Suprapubic skin (tissue), 4 donors: ENCODE data around the gene IDI2. TPM values are rescaled to one million over a fixed set of nuclear protein-coding genes. Genes with fewer than 3 reads are reported as not detected.

Experiments
- DNase-seq, 2 donors: peaks; one replicate each; pipeline ENCODE4 v3.0.0-alpha.2; 2019; ENCODE audit warnings: low spot score in 2 of 2
- H3K27ac ChIP-seq: fragments of 200-600 bp; sonication (generic); one replicate; pipeline ENCODE4 v1.5.1; 2019
- H3K27me3 ChIP-seq: fragments of 200-600 bp; sonication (generic); one replicate; pipeline ENCODE4 v1.5.1; 2019
- H3K36me3 ChIP-seq: fragments of 200-600 bp; sonication (generic); one replicate; pipeline ENCODE4 v1.5.1; 2019
- H3K4me1 ChIP-seq: fragments of 200-600 bp; sonication (generic); one replicate; pipeline ENCODE4 v1.5.1; 2019
- H3K4me3 ChIP-seq: fragments of 200-600 bp; sonication (generic); one replicate; pipeline ENCODE4 v1.5.1; 2019; ENCODE audit warnings: mild to moderate bottlenecking
- H3K9me3 ChIP-seq: fragments of 200-600 bp; sonication (generic); one replicate; pipeline ENCODE4 v1.5.1; 2019
- EP300 ChIP-seq: sonication (generic); formaldehyde crosslinking; IDR thresholded peaks from one replicate; pipeline ENCODE4 v1.6.1; 2017; ENCODE audit warnings: antibody characterized with exemption
- POLR2A ChIP-seq, 2 donors: fragments of 450-650 bp; IDR thresholded peaks; one replicate each; pipeline ENCODE4 v1.6.1; 2017; ENCODE audit warnings: antibody characterized with exemption in 2 of 2, mild to moderate bottlenecking in 2 of 2, moderate library complexity in 2 of 2
- POLR2AphosphoS5 ChIP-seq, 3 donors: sonication (generic); formaldehyde crosslinking; IDR thresholded peaks; one replicate each; pipeline ENCODE4 v1.6.1; 2017; ENCODE audit warnings: antibody characterized with exemption in 3 of 3
- WGBS: methylation state at CpG from one replicate; pipeline ENCODE4 v1.1.5; 2018; 5-methylcytosine and 5-hydroxymethylcytosine counted together
- total RNA-seq, 4 donors: library from RNA; depleted of rRNA; stranded (reverse); fragments of >200 nt; gene quantifications; one replicate each; pipeline ENCODE4 v1.1.0, GENCODE V29; 2016
- TF ChIP-seq, protein P1 (sequence below), 2 donors: fragments of 200-600 bp in 1 of 2; fragments of 450-650 bp in 1 of 2; sonication (generic) in 1 of 2; IDR thresholded peaks; one replicate each; pipeline ENCODE4 v1.5.1; 2016 to 2019; ENCODE audit warnings: antibody characterized with exemption in 2 of 2, mild to moderate bottlenecking in 1 of 2, moderate library complexity in 1 of 2

Gene IDI2
- total RNA-seq, 4 donors from 2014 or later, result not detected

DNA sequence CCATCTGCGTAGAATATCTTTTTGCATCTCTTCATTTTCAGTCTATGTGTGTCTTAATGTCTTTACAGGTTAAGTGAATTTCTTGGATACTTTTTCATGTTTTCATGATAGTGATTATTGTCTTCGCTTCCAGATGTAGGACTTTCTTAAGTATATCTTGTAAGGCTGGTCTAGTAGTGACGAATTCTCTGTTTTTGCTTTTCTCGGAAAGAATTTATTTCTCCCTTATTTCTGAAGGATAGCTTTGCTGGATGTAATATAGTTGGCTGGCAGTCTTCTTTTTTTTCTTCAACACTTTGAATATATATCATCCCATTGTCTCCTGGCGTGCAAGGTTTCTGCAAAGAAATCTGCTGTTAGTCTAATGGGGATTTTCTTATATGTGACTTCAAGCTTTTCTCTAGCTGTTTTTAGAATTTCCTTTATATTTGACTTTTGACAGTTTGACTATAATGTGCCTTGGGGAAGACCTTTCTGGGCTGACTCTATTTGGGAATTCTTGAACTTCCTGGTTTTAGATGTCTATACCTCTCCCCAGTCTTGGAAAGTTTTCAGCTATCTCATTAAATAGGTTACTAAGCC lies 23.1 kb downstream of the IDI2 start:
- 97% methylated on average over 5 of the region's 5 CpGs for WGBS
- Histone ChIP-seq H3K27me3 (no peaks in the 10 kb centered on the region), H3K9me3 (no peaks in the 10 kb centered on the region), H3K4me3 (no peak overlapping the region), H3K4me1 (no peaks in the 10 kb centered on the region), H3K27ac (no peak overlapping the region), H3K36me3 (peaks cover 100% of the 10 kb centered on the region)
- no peak for DNase-seq
- TF ChIP-seq EP300, result no peak

DNA sequence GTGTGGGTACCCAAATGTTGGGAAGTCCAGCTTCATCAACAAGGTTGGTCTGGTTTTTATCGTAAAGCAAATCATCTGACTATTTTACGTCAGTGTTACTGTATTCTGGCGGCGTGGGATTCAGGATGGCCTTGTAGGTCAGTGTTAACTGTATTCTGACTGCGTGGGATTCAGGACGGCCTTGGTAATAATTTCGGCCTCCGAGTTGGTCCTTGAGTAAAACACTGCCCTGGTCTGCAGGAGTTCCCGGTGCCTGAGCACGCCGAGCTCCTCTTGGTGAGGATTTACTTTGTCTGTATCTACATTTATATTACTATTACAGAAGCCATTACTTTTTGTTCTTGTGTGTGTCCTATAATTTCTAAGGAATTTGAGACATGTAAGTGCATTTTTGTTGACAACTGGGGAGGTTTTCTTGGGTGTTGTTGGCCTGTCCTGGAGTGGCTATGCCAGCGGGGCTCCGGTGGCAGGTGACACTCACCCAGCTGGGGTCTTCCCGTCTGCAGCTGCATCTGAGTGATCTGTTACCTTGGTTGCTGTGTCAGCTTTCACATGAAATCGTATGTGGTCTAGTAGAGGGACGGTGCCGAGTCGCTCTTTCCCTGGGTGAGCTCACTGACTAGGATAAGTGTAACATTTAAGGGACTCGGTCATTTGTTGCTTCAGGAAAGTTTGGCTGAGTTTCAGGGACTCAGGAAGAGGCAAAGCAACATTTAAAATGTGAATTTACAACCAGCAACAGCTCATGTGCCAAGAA lies 28.2 kb downstream of the IDI2 start:
- Histone ChIP-seq H3K4me1 (no peaks in the 10 kb centered on the region), H3K27ac (no peak overlapping the region), H3K9me3 (no peaks in the 10 kb centered on the region), H3K36me3 (peaks cover 97% of the 10 kb centered on the region), H3K4me3 (no peak overlapping the region), H3K27me3 (no peaks in the 10 kb centered on the region)
- 86% methylated on average over 19 of the region's 19 CpGs for WGBS
- TF ChIP-seq EP300, result no peak
- TF ChIP-seq POLR2AphosphoS5 (IDR thresholded peaks at IDR 0.05), result no peak
- TF ChIP-seq, protein P1, sequence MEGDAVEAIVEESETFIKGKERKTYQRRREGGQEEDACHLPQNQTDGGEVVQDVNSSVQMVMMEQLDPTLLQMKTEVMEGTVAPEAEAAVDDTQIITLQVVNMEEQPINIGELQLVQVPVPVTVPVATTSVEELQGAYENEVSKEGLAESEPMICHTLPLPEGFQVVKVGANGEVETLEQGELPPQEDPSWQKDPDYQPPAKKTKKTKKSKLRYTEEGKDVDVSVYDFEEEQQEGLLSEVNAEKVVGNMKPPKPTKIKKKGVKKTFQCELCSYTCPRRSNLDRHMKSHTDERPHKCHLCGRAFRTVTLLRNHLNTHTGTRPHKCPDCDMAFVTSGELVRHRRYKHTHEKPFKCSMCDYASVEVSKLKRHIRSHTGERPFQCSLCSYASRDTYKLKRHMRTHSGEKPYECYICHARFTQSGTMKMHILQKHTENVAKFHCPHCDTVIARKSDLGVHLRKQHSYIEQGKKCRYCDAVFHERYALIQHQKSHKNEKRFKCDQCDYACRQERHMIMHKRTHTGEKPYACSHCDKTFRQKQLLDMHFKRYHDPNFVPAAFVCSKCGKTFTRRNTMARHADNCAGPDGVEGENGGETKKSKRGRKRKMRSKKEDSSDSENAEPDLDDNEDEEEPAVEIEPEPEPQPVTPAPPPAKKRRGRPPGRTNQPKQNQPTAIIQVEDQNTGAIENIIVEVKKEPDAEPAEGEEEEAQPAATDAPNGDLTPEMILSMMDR (IDR thresholded peaks at IDR 0.05), result no peak
- no peak for TF ChIP-seq POLR2A (IDR thresholded peaks at IDR 0.05)
- no peak for DNase-seq

DNA sequence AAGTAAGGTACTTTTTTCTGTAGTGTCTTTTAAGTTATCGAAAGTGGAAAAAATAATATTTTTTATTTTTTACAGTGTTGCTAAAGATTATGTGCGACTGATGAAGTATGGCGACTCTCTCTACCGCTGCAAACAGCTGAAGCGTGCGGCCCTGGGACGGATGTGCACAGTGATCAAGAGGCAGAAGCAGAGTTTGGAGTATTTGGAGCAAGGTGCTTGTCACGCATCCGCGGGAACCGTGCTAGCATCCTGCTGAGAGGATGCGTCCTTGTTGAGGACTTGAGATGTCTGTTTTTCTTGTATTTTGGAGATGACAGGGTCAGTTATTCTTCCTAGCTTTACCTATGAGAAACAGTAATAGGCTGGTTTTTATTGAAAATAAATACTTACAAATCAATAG lies 29.6 kb downstream of the IDI2 start:
- WGBS, result 94% methylated on average over 12 of the region's 12 CpGs
- H3K36me3 ChIP-seq, result peaks cover 83% of the 10 kb centered on the region

DNA sequence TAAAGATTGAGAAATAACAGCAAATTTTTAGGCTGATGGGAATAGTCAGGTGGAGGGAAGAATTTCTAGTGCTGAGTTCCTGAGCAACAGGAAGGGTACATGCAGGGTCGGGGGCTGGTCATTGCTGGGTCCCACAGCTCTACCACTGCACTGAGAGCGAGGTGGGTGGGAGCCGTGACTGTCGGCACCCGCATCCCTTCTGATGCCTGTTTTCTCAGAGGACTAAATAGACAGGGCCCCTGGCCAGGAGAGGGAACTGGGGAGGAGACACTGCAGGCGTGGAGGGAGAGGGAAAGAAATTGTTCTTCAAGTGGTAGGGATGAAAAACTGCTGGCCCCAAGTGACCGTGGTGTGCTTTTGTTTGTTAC lies 30.1 kb downstream of the IDI2 start:
- H3K4me1 ChIP-seq, result no peaks in the 10 kb centered on the region
- no peak overlapping the region for H3K4me3 ChIP-seq
- WGBS, result 95% methylated on average over 7 of the region's 7 CpGs
- DNase-seq, result no peak
- no peaks in the 10 kb centered on the region for H3K9me3 ChIP-seq
- H3K36me3 ChIP-seq, result peaks cover 78% of the 10 kb centered on the region
- no peak overlapping the region for H3K27ac ChIP-seq
- TF ChIP-seq POLR2A (IDR thresholded peaks at IDR 0.05), result no peak
- no peak for TF ChIP-seq POLR2AphosphoS5 (IDR thresholded peaks at IDR 0.05)
- no peak for TF ChIP-seq EP300
- TF ChIP-seq, protein P1 (IDR thresholded peaks at IDR 0.05), result no peak
- no peaks in the 10 kb centered on the region for H3K27me3 ChIP-seq

More for the DNA sequence above, 29.6 kb downstream of the IDI2 start:
- Histone ChIP-seq H3K27ac (no peak overlapping the region), H3K27me3 (no peaks in the 10 kb centered on the region), H3K4me1 (no peaks in the 10 kb centered on the region), H3K9me3 (no peaks in the 10 kb centered on the region), H3K4me3 (no peak overlapping the region)
- no peak for DNase-seq
- no peak for TF ChIP-seq EP300
- no peak for TF ChIP-seq POLR2A (IDR thresholded peaks at IDR 0.05)
- TF ChIP-seq, protein P1 (IDR thresholded peaks at IDR 0.05), result no peak
- TF ChIP-seq POLR2AphosphoS5 (IDR thresholded peaks at IDR 0.05), result no peak

DNA sequence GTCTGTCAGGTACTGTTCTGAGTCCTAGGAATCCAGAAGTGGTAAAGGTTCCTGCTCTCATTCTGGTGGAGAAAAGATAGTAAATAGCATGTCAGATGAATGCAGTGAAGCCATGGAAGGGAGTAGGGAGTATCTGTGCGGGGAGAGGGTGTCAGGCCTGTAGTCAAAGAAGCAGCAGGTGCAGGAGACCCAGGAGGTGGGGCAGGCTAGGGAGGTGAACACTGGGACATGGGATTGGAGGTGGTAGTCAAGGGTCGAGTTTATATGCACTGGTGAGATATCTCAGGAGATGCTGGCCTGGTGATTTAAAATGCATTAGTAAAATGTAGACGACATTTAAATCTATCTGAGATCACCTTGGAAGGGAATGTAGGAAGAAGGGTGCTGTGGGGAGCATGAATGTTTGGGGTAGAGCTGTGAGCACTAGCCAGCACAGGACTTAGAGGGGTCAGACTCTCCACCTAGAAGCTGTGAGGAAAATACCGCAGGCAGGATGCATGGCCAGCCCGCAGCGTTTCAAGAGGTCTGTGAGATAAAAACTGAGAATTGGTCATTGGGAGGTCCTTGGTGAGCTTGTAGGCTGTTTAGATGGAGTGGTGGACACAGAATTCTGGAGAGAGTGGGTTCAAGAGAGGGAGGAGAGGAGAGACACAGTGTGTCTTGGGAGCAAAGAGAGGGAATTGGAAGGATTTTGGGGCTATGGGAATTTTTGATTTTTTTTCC lies 30.7 kb downstream of the IDI2 start:
- Histone ChIP-seq H3K9me3 (no peaks in the 10 kb centered on the region), H3K4me1 (peaks cover 1% of the 10 kb centered on the region), H3K36me3 (peaks cover 72% of the 10 kb centered on the region), H3K4me3 (no peak overlapping the region), H3K27me3 (no peaks in the 10 kb centered on the region), H3K27ac (no peak overlapping the region)
- DNase-seq, result no peak
- TF ChIP-seq EP300 (no peak), POLR2A (IDR thresholded peaks at IDR 0.05) (no peak), POLR2AphosphoS5 (IDR thresholded peaks at IDR 0.05) (no peak)
- TF ChIP-seq, protein P1 (IDR thresholded peaks at IDR 0.05), result no peak
- WGBS, result 96% methylated on average over 6 of the region's 6 CpGs
